LNCAP (cell line): ENCODE data around the gene MPP7.

Source experiments
- CTCF ChIP-seq: fragments of 450-650 bp; IDR thresholded peaks from 2 replicates; pipeline ENCODE4 v1.5.1; 2017; ENCODE audit warnings: mild to moderate bottlenecking

Gene MPP7

GRCh38 chr10:28302012-28302637, 739 bp downstream of the MPP7 start:
- TF ChIP-seq CTCF: no peak

DNA sequence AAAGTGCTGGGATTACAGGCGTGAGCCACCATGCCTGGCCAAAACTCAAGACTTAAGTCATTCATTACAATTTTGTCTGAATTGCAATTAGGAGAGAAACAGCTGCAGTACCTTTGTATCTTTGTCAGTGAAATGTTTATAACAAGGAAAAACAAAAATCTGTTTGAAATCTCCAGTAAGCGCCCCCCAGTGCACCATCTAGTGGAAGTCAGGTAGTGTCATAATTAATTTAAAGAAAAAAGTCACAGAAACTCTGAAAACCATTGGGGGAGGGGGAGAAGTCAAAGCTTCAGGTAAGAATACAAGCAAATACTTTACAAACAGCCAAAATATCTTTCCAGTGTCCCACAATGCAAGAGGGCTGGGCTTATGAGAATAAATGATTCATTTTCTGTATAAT, 2.8 kb downstream of the MPP7 start:
- no peak for TF ChIP-seq CTCF

DNA sequence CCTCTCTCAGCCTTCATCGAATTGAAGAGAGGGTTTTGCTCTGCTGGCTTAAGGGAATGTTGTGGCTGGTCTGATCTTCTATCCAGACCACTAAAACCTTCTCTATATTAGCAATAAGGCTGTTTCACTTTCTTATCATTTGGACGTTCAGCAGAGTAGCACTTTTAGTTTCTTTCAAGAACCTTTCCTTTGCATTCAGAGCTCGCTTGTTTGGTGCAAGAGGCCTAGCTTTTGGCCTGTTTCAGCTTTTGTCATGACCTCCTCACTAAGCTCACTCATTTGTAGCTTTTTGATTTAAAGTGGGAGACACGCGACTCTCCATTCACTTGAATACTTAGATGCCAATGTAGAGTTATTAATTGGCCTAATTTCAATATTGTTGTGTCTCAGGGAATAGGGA, 3.9 kb downstream of the MPP7 start:
- TF ChIP-seq CTCF: no peak

DNA sequence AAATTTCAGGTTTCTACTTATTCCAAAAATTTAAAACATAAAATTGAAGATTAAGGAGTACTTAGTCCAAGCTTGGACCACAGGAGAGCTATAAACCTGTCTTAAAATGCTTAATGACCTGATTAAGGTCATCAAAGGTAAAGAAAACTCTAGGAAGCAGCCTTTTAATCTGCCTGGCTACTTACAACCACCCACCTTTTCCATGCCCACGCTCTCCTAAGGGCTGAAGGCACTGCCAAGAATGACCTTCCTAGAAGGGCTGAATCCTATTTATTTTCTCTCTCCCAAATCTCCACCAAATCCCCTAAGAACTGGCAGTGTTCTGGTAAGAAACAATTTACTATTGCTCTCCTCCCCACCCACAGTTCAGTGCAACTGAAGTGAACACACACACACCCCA, 6.8 kb downstream of the MPP7 start:
- no peak for TF ChIP-seq CTCF

DNA sequence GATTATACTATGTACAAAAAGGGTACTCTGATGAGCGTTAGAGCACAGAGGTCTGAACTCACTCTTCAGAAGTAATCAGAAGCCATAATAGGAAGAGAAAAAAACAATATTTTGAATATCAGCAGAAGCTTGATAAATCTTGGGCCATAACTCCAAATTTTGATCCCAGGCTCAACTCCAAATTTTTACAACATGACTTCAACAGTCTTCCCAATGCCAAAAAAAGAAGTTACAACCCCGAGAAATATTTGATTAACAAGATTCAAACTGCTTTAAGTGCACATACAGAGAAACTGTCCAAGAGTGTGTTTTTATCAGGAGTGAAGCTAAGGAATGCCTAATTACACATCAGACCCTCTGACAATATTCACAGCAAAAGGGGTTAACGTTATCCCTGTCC, 7.5 kb downstream of the MPP7 start:
- no peak for TF ChIP-seq CTCF

DNA sequence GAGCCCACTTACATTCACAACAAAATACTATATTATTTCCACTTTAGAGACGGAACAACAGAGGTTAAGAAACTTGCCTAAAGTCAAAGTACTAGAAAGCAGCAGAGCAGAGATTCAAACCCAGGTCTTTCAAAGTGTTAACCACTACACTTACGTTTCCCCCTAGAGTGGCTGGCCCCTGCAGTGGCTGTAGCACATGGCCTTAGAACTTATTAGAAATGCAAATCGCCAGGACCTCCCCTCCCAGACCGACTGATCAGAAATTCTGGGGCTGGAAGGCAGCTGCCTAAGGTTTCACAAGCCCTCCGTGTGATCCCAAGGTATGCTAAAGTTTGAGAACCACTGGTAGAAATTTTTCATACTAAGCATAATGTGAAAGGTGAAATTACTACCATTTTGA, 8.1 kb downstream of the MPP7 start:
- no peak for TF ChIP-seq CTCF

GRCh38 chr10:28294169-28294532, 8.7 kb downstream of the MPP7 start:
- TF ChIP-seq CTCF: no peak
